Thyroid gland (tissue), 4 donors: ENCODE measurements around the gene SCFD2.

Experiments used
- CTCF ChIP-seq, 6 experiments: fragments of 200-600 bp in 3 of 6; fragments of 450-650 bp in 3 of 6; sonication (generic) in 3 of 6; IDR thresholded peaks; one replicate each; pipeline ENCODE4 v1.5.1; 2016 to 2019; ENCODE audit warnings: antibody characterized with exemption in 6 of 6, mild to moderate bottlenecking in 2 of 6, inconsistent platforms in 1 of 6, moderate library complexity in 1 of 6
- POLR2A ChIP-seq, 2 donors: fragments of 450-650 bp; IDR thresholded peaks; one replicate each; pipeline ENCODE4 v1.6.1; 2017; ENCODE audit warnings: antibody characterized with exemption in 2 of 2, mild to moderate bottlenecking in 2 of 2, moderate library complexity in 1 of 2

GRCh38 chr4:52937829-52938228 is 428.0 kb downstream of the SCFD2 start:
- TF ChIP-seq CTCF (IDR thresholded peaks at IDR 0.05): no peak
- no peak for TF ChIP-seq POLR2A (IDR thresholded peaks at IDR 0.05)
